Measurements from ENCODE around the gene RANBP10. TPM values are rescaled to one million over a fixed set of nuclear protein-coding genes. Genes with fewer than 3 reads are reported as not detected.

Gene RANBP10
- total RNA-seq, 1 donor from 2014 or later: 21.7 TPM

DNA sequence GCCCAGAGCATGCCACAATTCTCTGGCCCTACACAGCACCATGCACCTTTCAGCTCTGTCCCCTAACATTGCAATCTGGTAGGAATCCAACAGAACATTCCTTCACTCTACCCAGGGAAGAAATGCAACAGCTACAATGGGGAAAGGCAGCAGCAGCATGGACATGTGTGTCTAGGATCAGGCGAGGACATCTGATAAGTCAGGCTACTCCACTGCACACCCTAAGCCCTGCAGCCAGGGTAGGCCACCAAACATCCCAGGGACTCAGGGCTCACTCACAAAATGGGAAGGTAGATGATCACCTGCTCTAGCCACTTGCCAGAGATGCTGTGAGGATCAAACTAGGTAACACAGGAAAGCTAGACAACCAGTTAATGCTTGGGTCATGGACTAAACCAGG lies 5.1 kb downstream of the RANBP10 start:
- Mint-ChIP-seq H3K27me3 (ENCODE audit: low read depth) (no peaks in the 10 kb centered on the region), H3K4me1 (peaks cover 15% of the 10 kb centered on the region), H3K27ac (ENCODE audit: unreplicated experiment) (no peak overlapping the region), H3K36me3 (ENCODE audit: low read depth) (peaks cover 8% of the 10 kb centered on the region), H3K9me3 (no peaks in the 10 kb centered on the region), H3K4me3 (no peak overlapping the region)
- no peak for DNase-seq (ENCODE audit: low read depth, low spot score)
- TF ChIP-seq, protein P1, sequence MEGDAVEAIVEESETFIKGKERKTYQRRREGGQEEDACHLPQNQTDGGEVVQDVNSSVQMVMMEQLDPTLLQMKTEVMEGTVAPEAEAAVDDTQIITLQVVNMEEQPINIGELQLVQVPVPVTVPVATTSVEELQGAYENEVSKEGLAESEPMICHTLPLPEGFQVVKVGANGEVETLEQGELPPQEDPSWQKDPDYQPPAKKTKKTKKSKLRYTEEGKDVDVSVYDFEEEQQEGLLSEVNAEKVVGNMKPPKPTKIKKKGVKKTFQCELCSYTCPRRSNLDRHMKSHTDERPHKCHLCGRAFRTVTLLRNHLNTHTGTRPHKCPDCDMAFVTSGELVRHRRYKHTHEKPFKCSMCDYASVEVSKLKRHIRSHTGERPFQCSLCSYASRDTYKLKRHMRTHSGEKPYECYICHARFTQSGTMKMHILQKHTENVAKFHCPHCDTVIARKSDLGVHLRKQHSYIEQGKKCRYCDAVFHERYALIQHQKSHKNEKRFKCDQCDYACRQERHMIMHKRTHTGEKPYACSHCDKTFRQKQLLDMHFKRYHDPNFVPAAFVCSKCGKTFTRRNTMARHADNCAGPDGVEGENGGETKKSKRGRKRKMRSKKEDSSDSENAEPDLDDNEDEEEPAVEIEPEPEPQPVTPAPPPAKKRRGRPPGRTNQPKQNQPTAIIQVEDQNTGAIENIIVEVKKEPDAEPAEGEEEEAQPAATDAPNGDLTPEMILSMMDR (conservative IDR thresholded peaks at IDR 0.05): no peak

DNA sequence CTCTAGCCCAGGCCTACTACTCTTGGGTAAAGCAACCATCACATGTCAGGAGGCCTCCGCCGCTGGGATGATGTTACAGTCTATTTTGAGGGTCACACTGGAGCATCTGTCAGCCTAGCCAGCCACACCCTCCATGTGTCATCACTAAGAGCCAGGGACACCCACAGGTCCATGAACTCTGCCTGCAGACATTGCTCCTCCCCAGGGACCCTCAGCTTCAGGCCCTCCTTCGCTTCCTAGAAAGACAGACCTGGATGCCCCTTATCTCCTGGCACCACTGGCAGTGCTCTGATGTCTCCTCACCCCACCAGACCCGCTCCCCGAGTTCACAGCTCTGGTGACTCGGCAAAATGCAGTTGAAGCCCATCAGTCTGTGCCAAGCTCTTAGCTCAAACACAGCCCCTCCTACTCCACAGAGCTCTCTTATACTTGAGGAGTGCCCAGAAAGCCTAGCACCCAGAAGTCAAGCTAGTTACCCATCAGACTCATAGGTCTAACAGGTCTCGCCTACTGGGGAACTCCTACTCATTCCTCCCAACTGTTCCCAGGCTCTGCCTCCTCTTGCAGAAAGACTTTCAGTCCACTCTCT lies 5.9 kb downstream of the RANBP10 start:
- no peaks in the 10 kb centered on the region for H3K27me3 Mint-ChIP-seq (ENCODE audit: low read depth)
- peaks cover 8% of the 10 kb centered on the region for H3K36me3 Mint-ChIP-seq (ENCODE audit: low read depth)
- DNase-seq (ENCODE audit: low read depth, low spot score): no peak
- peaks cover 11% of the 10 kb centered on the region for H3K4me1 Mint-ChIP-seq
- TF ChIP-seq, protein P1 (conservative IDR thresholded peaks at IDR 0.05): no peak
- no peak overlapping the region for H3K27ac Mint-ChIP-seq (ENCODE audit: unreplicated experiment)
- H3K4me3 Mint-ChIP-seq: peak overlapping the region; percentile 18
- no peaks in the 10 kb centered on the region for H3K9me3 Mint-ChIP-seq

DNA sequence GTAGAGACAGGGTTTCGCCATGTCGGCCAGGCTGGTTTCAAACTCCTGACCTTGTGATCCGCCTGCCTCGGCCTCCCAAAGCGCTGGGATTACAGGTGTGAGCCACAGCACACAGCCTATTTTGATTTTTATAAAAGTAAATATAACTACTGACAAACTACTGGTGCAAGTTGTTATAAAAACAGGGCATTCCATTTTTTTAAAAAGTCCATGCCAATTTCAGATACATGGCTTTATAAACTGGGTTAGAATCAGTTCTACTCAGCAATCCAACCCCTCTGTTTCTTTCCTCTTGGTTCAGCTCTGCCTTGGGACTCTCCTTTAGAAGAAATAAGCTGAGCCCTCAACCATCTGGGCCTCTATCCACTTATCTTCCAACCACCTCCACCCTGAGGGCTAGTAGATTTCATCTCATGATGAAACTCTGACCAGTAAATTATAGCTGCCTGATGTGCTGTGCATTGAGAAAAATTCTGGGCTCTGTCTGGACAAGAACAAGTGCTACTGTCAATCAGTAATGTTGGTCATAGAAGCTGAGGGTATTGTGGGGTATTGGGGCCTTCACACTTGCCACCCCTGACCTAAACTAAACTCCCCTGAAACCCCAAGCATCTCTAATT lies 10.2 kb downstream of the RANBP10 start:
- Mint-ChIP-seq H3K4me3 (no peak overlapping the region), H3K9me3 (no peaks in the 10 kb centered on the region), H3K4me1 (peaks cover 3% of the 10 kb centered on the region), H3K27ac (ENCODE audit: unreplicated experiment) (peak overlapping the region; percentile 59), H3K36me3 (ENCODE audit: low read depth) (peaks cover 8% of the 10 kb centered on the region), H3K27me3 (ENCODE audit: low read depth) (no peaks in the 10 kb centered on the region)
- TF ChIP-seq, protein P1 (conservative IDR thresholded peaks at IDR 0.05): no peak
- no peak for DNase-seq (ENCODE audit: low read depth, low spot score)

DNA sequence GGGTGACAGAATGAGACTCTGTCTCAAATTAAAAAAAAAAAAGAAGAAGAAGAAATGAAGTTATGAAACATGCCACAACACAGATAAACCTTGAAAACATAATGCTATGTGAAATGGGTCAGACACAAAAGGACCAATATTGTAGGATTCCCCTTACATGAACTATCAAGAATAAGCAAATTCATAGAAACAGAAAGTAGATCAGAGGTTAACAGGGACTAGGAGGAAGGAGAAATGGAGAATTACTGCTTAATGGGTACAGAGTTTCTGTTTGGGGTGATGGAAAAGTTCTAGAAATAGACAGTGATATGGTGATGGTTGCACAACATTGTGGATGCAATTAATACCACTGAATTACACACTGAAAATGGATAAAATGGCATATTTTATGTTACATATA lies 16.3 kb downstream of the RANBP10 start:
- no peak overlapping the region for H3K27ac Mint-ChIP-seq (ENCODE audit: unreplicated experiment)
- no peaks in the 10 kb centered on the region for H3K9me3 Mint-ChIP-seq
- no peaks in the 10 kb centered on the region for H3K27me3 Mint-ChIP-seq (ENCODE audit: low read depth)
- no peaks in the 10 kb centered on the region for H3K36me3 Mint-ChIP-seq (ENCODE audit: low read depth)
- no peak for DNase-seq (ENCODE audit: low read depth, low spot score)
- H3K4me3 Mint-ChIP-seq: no peak overlapping the region
- TF ChIP-seq, protein P1 (conservative IDR thresholded peaks at IDR 0.05): no peak
- no peaks in the 10 kb centered on the region for H3K4me1 Mint-ChIP-seq

DNA sequence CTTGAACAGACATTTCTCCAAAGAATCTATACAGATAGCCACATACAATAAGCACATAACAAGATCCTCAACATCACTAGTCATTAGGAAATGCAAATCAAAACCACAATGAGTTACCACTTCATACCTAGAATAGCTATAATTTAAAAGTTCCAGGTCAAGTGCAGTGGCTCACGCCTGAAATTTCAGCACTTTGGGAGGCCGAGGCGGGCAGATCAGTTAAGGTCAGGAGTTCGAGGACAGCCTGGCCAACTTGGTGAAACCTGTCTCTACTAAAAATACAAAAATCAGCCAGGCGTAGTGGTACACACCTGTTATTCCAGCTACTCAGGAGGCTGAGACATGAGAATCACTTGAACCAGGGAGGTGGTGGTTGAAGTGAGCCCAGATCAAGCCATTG lies 19.9 kb downstream of the RANBP10 start:
- Mint-ChIP-seq H3K36me3 (ENCODE audit: low read depth) (peaks cover 8% of the 10 kb centered on the region), H3K4me1 (no peaks in the 10 kb centered on the region), H3K27ac (ENCODE audit: unreplicated experiment) (no peak overlapping the region), H3K4me3 (no peak overlapping the region), H3K9me3 (no peaks in the 10 kb centered on the region), H3K27me3 (ENCODE audit: low read depth) (no peaks in the 10 kb centered on the region)
- TF ChIP-seq, protein P1 (conservative IDR thresholded peaks at IDR 0.05): no peak
- no peak for DNase-seq (ENCODE audit: low read depth, low spot score)
